GM12873 (cell line): ENCODE measurements around the gene KDM4B.

ENCODE experiments used
- CTCF ChIP-seq: IDR thresholded peaks from 2 replicates; pipeline ENCODE4 v1.5.1; 2012; ENCODE audit warnings: low read depth, mild to moderate bottlenecking, moderate library complexity, low read length, control low read depth; ENCODE audit not compliant: insufficient read depth; ENCODE audit errors: missing control alignments

Gene KDM4B

GRCh38 chr19:5022066-5022860 is 53.4 kb downstream of the KDM4B start:
- TF ChIP-seq CTCF = no peak

GRCh38 chr19:5023128-5023571 is 54.2 kb downstream of the KDM4B start:
- no peak for TF ChIP-seq CTCF

- TF ChIP-seq CTCF = no peak
Measured at GRCh38 chr19:5024282-5024681, 55.4 kb downstream of the KDM4B start.

- no peak for TF ChIP-seq CTCF
Measured at GRCh38 chr19:5025027-5025426, 56.1 kb downstream of the KDM4B start.

- no peak for TF ChIP-seq CTCF
Measured at GRCh38 chr19:5026706-5027273, 57.9 kb downstream of the KDM4B start.

- TF ChIP-seq CTCF = no peak
Measured at GRCh38 chr19:5028229-5028886, 59.4 kb downstream of the KDM4B start.

GRCh38 chr19:5029596-5029995 is 60.7 kb downstream of the KDM4B start:
- TF ChIP-seq CTCF = peak; percentile 74
